Stimulated activated naive CD4-positive, alpha-beta T cell (primary cell): Measurements from ENCODE around the gene GPC6.
"Not testable (repeated sequence)": the region's sequence is repeated elsewhere in the genome, so short reads cannot be mapped to it uniquely, and the experiment has no call there.

Source experiments
- DNase-seq, 6 experiments: peaks; one replicate each; lab custom pipeline; 2025; lab: John Stamatoyannopoulos, UW

Gene GPC6

GRCh38 chr13:93437081-93437480 is 210.5 kb downstream of the GPC6 start:
- DNase-seq = no peak

- no peak for DNase-seq
These were observed 219.6 kb downstream of the GPC6 start for GRCh38 chr13:93446238-93446637.

GRCh38 chr13:93450191-93450621 is 223.6 kb downstream of the GPC6 start:
- no peak for DNase-seq

GRCh38 chr13:93450761-93451160 is 224.2 kb downstream of the GPC6 start:
- DNase-seq = no peak

DNA sequence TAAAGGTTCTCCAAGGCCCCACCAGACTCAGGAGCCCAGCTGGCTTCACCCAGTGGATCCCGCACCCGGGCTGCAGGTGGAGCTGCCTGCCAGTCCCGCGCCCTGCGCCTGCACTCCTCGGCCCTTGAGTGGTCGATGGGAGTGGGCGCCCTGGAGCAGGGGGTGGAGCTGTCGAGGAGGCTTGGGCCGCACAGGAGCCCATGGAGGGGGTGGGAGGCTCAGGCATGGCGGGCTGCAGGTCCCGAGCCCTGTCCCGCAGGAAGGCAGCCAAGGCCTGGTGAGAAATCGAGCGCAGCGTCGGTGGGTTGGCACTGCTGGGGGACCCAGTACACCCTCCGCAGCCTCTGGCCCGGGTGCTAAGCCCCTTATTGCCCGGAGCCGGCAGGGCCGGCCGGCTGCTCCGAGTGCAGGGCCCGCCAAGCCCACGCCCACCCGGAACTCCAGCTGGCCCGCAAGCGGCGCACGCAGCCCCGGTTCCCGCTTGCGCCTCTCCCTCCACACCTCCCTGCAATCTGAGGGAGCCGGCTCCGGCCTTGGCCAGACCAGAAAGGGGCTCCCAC is 228.1 kb downstream of the GPC6 start:
- not testable (repeated sequence) for DNase-seq

GRCh38 chr13:93455861-93456260 is 229.3 kb downstream of the GPC6 start:
- DNase-seq = no peak

DNA sequence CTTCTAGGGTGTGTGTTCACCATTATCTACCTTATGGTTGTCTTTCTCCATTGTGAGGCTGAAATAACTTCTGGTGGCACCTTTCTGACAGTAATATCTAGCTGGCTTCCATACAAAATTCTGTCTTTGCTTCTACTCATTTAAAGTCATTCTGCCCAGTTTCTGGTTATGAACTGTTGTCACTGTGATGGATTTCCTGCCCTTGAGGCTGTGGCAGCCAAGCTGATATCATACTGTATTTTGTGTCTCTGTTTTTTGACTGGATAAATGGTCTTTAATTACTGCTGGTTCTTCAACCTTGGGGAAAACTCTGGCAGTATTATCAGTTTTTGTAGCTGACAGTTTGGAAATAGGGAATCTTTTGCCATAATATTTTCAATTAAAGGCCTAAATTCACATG is 233.4 kb downstream of the GPC6 start:
- DNase-seq = no peak

GRCh38 chr13:93462151-93462550 is 235.5 kb downstream of the GPC6 start:
- no peak for DNase-seq

GRCh38 chr13:93466502-93467036 is 240.0 kb downstream of the GPC6 start:
- no peak for DNase-seq

DNA sequence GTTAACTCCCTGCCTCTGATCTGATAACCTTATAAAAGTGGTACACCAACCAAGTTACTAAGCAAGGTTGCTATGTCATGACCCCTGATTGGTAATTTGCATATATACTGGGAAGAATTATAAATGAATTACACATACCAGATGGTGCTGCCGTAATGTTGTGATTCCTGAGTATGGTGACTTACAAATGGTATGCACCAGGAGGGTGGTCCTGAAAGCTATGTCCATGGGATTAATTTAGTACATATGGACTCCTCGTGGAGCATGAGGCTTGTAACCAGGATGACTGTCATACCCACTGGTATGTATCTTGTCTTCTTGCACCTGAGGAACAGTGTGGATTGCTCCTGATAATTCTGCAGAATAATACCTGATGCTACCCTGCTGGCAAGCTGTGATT is 240.6 kb downstream of the GPC6 start:
- DNase-seq = no peak

DNA sequence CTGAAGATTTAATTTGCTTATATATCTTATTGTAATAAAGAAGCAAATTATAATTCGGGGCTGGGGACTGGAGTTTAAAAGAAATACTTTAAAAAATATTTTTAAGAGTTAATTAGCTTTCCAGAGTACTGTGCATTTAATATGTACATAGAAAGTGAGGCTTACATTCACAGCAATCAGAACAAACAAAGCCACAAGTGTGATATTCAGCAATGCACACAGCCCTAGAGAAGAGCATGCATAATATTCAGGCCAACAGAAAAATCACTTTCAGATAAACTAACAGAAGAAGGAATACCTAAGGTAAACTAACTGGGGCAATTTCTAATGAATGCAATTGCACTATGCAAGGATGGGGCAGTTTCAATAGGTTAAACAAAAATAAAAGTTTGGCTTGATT is 241.8 kb downstream of the GPC6 start:
- DNase-seq = no peak

- no peak for DNase-seq
These were observed 245.7 kb downstream of the GPC6 start for GRCh38 chr13:93472296-93472695.

DNA sequence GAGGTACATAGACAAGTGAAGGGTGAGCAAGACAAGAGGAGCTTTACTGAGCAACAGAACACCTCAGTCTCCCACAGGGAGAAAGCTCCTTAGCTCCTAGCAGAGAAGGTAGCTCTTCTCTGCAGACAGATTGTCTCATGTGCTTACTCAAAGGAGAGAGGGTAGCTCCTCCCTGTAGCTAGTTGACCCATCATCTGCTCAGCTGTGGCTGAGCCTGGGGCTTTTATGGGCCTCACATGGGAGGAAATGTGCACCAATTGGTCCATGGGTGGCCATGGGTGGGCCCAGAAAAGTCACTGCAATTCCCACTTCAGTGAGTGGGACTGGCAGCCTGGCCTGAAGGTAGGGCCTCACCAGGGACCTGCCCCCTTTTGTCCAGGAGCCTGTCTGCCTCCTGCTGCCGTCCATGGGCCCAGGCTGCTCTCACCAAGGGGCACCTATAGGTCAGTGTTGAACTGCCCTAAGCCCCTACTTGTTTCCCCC is 246.2 kb downstream of the GPC6 start:
- DNase-seq = no peak

DNA sequence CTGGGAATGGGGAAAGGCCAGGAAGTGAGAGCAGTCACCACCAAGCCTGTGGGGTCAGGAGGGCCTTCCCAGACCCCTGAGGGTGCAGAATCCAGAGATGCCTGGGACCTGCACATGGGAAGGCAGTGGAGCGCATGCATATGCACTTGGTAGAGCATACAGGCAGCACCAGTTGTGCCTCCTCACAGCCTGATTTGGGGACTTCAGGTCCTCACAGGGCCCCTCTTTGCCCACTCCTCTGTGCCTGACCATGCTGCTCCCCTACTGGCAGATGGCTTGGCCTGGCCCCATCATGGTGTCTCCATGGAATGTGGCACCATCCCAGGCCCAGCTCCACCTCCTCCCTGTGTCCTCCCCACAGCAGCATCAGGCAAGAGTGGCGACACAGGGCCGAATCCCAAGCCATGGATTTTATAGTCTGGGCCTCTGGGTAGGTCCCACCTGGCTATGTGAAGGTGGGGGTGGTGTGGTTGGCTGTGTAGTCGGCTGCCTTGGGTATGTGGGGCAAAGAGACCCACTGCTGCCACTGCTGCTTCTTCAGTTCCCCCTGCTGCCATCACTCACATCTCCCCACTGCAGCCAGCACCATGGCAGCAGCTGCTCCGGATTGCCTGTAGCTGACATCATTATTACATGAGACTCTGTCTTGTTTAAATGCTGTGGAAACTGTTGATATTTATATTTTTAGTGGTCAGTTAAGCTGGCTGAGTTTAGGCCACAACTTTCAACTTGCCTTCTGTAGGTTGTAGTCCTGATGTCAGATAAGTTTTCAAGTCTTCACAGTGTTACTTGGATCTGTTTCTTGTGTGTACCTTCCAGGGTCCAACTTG is 247.0 kb downstream of the GPC6 start:
- DNase-seq = no peak

DNA sequence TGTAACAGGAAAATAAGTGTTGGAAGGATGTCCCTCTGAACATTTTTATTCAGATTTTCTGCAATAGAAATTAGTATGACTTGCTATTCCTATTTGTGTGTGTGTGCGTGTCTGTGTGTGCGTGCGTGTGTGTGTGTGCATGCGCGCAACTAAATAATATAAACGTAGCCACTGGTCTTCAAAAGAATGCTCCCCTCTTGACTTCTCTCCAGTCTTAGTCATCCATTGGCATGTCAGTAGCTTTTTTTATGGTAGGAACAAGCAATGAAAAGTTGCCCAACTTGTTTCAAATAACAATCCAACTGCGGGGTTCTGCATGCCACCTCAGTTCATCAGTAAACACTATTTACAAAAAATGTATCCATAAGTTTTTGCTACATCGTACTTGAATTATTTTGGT is 249.6 kb downstream of the GPC6 start:
- no peak for DNase-seq

DNA sequence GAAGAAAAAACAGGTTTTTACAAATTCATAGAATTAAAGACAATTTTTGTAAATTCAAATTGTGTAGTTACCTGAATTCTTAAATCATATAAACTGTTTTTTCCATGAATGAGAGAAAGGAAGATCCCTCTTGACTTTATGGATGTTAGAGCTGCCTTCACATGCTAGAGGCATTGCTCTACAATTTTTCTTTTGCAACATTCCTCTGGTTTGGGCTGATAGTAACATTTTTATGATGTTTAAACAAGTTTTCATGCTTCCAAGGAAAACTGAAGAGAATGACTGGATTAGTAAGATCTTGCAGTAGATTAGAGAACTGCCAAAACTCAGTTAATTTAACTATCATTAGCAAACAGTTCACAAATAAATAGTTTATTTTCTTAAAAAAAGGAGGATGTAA is 250.6 kb downstream of the GPC6 start:
- DNase-seq = no peak

DNA sequence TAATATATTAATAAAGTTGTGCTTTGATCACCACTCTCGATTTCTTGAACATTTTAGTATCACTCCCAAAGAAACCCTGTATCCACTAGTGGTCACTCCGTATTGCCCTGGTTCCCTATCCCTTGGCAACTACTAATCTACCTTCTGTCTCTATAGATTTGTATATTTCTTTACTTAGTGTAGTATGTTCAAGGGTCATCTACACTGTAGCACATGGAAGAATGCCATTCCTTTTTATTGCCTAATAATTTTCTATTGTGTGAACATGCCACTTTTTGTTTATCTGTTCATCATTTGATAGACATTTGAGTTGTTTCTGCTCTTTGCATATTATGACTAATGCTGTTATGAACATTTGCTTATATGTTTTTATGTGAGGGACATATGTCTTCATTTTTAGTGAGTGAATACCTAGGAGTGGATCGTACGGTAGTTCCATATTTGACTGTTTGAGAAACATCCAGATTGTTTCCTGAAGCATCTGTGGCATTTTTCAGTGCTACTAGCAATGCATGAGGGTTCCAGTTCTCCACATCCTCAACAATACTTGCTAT is 254.0 kb downstream of the GPC6 start:
- no peak for DNase-seq

GRCh38 chr13:93496117-93496516 is 269.5 kb downstream of the GPC6 start:
- not testable (repeated sequence) for DNase-seq

DNA sequence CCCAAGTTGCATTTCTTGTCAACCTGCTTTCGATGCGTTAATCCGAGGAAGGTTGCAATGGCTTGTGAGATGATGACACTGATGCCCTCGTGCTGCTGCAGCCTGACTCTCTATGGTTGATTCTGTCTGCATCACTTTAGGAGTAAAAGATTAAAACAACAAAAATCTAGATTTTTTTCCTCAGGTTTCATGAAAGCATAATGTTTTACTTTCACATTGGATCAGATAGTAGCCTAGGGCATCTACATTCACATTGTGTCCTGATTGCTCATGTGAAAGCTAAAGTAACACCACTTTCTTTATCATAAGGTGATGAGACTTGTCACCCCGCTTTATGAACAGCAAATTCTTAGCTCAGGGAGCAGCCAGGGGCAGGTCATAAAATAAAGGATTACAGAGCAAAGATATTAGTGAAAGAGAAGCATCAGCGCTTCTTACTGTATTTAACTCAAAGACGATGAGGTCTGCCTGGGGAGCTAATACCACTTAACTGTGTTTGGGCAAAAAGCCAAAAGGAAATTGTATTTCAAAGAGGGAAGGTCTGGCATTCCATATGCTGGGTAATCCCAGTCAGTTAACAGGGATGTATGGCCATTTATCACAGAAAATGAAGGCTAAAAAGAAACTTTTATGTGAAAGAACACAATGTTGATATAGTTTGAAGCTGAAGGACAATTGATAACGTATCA is 270.5 kb downstream of the GPC6 start:
- no peak for DNase-seq

GRCh38 chr13:93499991-93500390 is 273.4 kb downstream of the GPC6 start:
- no peak for DNase-seq

- no peak for DNase-seq
These were observed 275.5 kb downstream of the GPC6 start for GRCh38 chr13:93502071-93502470.

DNA sequence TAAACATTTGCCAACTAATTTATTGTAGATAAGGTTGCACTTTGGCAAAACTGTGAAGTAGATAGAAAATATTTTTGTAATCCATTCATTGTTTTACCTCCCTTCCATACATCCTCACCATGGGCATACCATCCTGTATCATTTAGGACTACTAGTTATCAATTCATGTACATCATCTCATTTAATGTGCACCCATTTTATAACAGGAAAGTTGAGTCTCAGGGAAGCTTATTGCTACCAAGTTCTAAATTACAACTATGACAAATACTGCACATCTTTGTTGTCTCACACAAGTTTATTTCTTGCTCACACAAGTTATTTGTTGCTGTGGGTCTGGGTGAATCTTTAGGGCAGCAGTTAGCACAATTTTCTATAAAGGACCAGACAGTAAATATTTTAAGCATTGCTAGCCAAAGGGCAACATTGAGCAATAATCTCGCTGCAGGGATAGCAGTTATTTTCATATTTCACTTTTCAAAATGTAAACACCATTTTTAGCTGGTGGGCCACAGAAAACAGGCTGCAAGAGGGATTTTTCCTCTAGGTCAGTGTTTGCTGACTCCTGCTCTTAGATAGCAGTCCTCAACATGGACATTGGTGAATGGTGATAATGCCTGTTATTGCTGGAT is 276.5 kb downstream of the GPC6 start:
- no peak for DNase-seq
